Cardiac fibroblast (primary cell): ENCODE measurements around the gene C2.
"Not testable (repeated sequence)": the region's sequence is repeated elsewhere in the genome, so short reads cannot be mapped to it uniquely, and the experiment has no call there.

Source experiments
- DNase-seq, 2 donors: peaks; one replicate each; pipeline versions ENCODE4 v3.0.0 to v3.0.0-alpha.2; 2010; ENCODE audit warnings: low read depth in 2 of 2
- H3K4me3 ChIP-seq, 2 donors: replicated peaks in 1 of 2; 1 replicate in 1 of 2; 2 replicates in 1 of 2; pipeline ENCODE4 v1.5.1; 2011; ENCODE audit warnings: low read depth in 2 of 2, low read length in 2 of 2, mild to moderate bottlenecking in 2 of 2, moderate library complexity in 1 of 2
- CTCF ChIP-seq: IDR thresholded peaks from one replicate; pipeline ENCODE4 v1.5.1; 2011; ENCODE audit warnings: low read depth, mild to moderate bottlenecking, low read length, inconsistent platforms

The C2 gene

DNA sequence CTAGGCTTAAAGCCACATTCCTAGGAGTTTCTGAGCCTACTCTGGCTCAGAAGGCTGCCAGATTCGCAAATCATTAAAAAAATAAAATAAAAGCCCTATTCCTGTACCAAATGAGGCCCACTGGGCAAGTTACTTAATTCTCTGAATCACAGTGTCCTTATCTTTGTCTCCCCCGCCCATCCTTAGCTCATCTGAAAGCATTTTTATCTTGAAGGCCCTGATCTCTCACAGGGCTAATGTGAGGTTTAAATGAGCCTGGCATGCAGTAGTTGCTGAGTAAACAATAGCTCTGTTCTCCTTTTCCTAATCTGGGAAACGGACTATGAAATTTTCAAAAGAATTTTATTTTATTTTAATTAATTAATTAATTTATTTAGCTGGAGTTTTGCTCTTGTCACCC lies 23.6 kb upstream of the C2 start:
- TF ChIP-seq CTCF, result no peak
- DNase-seq, result peak in 1 of 2 donors; percentile 61
- H3K4me3 ChIP-seq, result no peak overlapping the region

DNA sequence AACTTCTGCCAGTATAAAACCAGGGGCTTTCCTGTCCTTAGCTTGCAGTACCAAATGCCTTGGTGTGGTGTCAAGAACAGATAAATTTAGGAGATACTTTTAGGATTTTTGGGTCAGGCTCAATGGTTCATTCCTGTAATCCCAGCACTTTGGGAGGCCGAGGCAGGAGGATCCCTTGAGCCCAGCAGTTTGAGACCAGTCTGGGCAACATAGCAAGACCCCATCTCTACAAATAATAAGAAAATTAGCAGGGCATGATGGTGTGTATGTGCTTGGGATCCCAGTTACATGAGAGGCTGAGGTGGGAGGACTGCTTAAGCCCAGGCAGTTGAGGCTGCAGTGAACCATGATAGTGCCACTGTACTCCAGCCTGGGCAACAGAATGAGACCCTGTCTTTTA lies 22.5 kb upstream of the C2 start:
- TF ChIP-seq CTCF, result no peak
- DNase-seq, result no peak
- no peak overlapping the region for H3K4me3 ChIP-seq

DNA sequence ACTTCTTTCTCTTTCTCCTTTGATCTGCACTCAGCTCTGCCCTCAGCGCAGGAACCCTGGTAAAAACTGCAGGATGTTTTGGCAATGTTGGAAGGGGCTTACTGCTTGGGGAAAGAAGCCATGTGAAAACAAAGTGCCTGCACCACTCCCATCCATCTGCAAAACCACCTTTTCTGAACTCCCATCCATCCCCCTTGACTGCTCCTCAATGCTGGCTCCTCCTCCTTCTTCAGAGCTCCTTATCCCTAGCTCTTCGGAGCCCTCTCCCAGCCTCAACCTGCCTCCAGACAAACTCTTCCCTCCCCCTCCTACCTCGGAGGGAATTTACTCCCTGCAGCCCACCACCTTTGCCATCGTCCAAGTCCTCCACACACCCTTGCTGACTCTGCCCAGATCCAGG lies 21.4 kb upstream of the C2 start:
- no peak for DNase-seq
- H3K4me3 ChIP-seq, result no peak overlapping the region
- no peak for TF ChIP-seq CTCF

DNA sequence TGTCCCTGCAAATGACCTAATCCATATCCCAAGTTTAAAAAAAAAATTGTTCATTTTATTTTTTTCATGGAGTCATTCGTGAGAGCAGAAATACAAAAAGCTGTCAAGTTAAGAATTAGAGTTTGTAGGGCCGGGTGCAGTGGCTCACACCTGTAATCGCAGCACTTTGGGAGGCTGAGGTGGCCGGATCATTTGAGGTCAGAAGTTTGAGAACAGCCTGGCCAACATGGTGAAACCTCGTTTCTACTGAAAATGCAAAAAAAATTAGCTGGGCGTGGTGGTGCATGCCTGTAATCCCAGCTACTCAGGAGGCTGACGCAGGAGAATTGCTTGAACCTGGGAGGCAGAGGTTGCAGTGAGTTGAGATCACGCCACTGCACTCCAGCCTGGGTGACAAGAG lies 20.8 kb upstream of the C2 start:
- H3K4me3 ChIP-seq, DNase-seq: not testable (repeated sequence)

- TF ChIP-seq CTCF, result no peak
- H3K4me3 ChIP-seq, result no peak overlapping the region
- peak; percentile 85 to 96 for DNase-seq
Measured at GRCh38 chr6:31907158-31907813, 20.2 kb upstream of the C2 start.

DNA sequence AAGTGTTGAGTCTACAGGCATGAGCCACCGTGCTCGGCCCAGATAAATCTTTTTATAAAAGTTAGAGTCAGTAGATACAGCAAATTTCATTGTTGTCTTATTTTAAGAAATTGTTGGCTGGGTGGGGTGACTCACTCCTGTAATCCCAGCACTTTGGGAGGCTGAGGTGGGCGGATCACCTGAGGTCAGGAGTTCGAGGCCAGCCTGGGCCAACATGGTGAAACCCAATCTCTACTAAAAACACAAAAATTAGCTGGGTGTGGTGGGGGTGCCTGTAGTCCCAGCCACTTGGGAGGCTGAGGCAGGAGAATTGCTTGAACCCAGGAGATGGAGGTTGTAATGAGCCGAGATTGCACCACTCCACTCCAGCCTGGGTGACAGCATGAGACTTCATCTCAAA lies 19.3 kb upstream of the C2 start:
- not testable (repeated sequence) for H3K4me3 ChIP-seq, DNase-seq

DNA sequence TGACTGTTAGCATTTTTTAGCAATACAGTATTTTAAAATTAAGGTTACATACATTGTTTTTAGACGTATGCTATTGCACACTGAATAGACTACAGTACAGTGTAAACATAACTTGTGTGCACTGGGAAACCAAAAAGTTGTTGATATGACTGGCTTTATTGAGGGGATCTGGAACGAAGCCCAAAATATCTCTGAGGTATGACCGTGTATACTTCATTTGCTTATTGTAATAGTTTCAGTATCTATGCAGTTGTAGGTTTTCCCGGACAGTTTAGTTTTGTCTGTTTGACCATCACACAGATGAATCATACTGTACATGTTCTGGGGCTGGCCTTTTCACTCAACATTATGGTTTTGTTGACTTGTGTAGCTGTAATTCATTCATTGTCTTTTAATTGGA lies 18.7 kb upstream of the C2 start:
- peak; percentile 46 to 68 for DNase-seq
- H3K4me3 ChIP-seq, result no peak overlapping the region
- TF ChIP-seq CTCF, result no peak

DNA sequence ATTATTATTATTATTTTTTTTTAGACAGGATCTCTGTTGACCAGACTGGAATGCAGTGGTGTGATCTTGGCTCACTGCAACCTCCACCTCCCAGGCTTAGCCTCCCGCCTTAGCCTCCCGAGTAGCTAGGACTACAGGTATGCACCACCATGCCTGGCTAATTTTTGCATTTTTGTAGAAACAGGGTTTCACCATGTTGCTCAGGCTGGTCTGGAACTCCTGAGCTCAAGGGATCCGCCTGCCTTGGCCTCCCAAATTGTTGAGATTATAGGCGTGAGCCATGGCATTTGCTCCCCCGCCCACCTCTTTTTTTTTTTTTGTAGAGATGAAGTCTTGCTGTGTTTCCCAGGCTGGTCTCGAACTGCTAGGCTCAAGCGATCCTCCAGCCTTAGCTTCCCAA lies 18.2 kb upstream of the C2 start:
- not testable (repeated sequence) for H3K4me3 ChIP-seq, DNase-seq
